K562 (cell line): ENCODE data around the gene SORCS2. TPM values are rescaled to one million over a fixed set of nuclear protein-coding genes. Genes with fewer than 3 reads are reported as not detected.

Experiments
- ATAC-seq: fragments of 200-7000 bp; cut with Tn5 transposase; 3 replicates; pipeline ENCODE4 v1.9.1; 2020; ENCODE audit warnings: moderate library complexity
- BruUV-seq: library from RNA; stranded (reverse); fragments of 400-500 nt; replicated peaks from 2 replicates; lab custom pipeline; 2021; lab: Mats Ljungman, UMichigan
- CTCF ChIA-PET: fragments of 300-600 bp; formaldehyde crosslinking; extraction: SDS; loops from one replicate; lab custom pipeline; 2021; ENCODE audit warnings: low intra/inter-chr PET ratio; lab: Yijun Ruan, JAX
- POLR2A ChIA-PET: fragments of 300-600, 350-650 bp; sonication (Branson Sonifier 250); formaldehyde crosslinking; extraction: SDS; loops from one replicate; lab custom pipeline; 2021; ENCODE audit warnings: antibody characterized with exemption, inconsistent platforms; lab: Yijun Ruan, JAX
- DNase-seq, 4 experiments: peaks; one replicate each; pipeline versions ENCODE4 v3.0.0 to v3.0.0-alpha.2; 2011 to 2018; ENCODE audit warnings: low spot score in 3 of 4, mixed read lengths in 3 of 4; ENCODE audit errors: extremely low read depth in 1 of 4
- FAIRE-seq: peaks from 2 replicates; lab custom pipeline; 2011; peaks lifted over from hg19 to GRCh38; lab: Jason Lieb, UNC
- H2AFZ ChIP-seq: 2 replicates; pipeline ENCODE4 v1.6.0; 2011; ENCODE audit warnings: low read depth, low read length, control low read depth, inconsistent platforms
- H3K27ac ChIP-seq: fragments of 200-600 bp; 3 replicates; pipeline ENCODE4 v1.8.0; 2011; ENCODE audit warnings: low read depth, mild to moderate bottlenecking, control low read depth, inconsistent platforms, low read length, moderate library complexity, mixed read lengths; ENCODE audit errors: extremely low read depth
- H3K27me3 ChIP-seq, 2 experiments: fragments of 300-600 bp in 1 of 2; 2 replicates in 1 of 2; 3 replicates in 1 of 2; pipeline versions ENCODE4 v1.6.0 to v1.8.0; 2011; ENCODE audit warnings: inconsistent platforms in 2 of 2, low read length in 2 of 2, mild to moderate bottlenecking in 1 of 2, mixed read lengths in 1 of 2, moderate library complexity in 1 of 2; ENCODE audit not compliant: control insufficient read depth in 2 of 2, insufficient read depth in 2 of 2
- H3K36me3 ChIP-seq: fragments of 300-600 bp; 3 replicates; pipeline ENCODE4 v1.8.0; 2011; ENCODE audit warnings: mild to moderate bottlenecking, low read length, inconsistent platforms; ENCODE audit not compliant: control insufficient read depth, insufficient read depth
- H3K4me1 ChIP-seq, 2 experiments: fragments of 200-600 bp in 1 of 2; replicated peaks in 1 of 2; 2 replicates in 1 of 2; 3 replicates in 1 of 2; pipeline versions ENCODE4 v1.5.1 to v1.8.0; 2011; ENCODE audit warnings: inconsistent platforms in 2 of 2, low read length in 2 of 2, mild to moderate bottlenecking in 1 of 2, mixed read lengths in 1 of 2, moderate library complexity in 1 of 2; ENCODE audit not compliant: control insufficient read depth in 2 of 2, insufficient read depth in 2 of 2
- H3K4me2 ChIP-seq: 2 replicates; pipeline ENCODE4 v1.6.1; 2011; ENCODE audit warnings: low read length, control low read depth, inconsistent platforms, mixed read lengths; ENCODE audit not compliant: insufficient read depth
- H3K4me3 ChIP-seq: fragments of 200-600 bp; sonication (generic), shearing (Covaris generic); 2 replicates; pipeline ENCODE4 v1.5.1; 2016; ENCODE audit warnings: control low read depth, inconsistent platforms
- H3K79me2 ChIP-seq: fragments of 200-600 bp; 3 replicates; pipeline ENCODE4 v1.8.0; 2011; ENCODE audit warnings: low read length, inconsistent platforms; ENCODE audit not compliant: control insufficient read depth, insufficient read depth
- H3K9ac ChIP-seq, 2 experiments: 2 replicates each; pipeline versions ENCODE4 v1.6.0 to v1.6.1; 2011; ENCODE audit warnings: low read depth in 2 of 2, low read length in 2 of 2, control low read depth in 1 of 2, inconsistent platforms in 1 of 2, mild to moderate bottlenecking in 1 of 2, mixed read lengths in 1 of 2; ENCODE audit not compliant: insufficient read depth in 1 of 2
- H3K9me1 ChIP-seq: one replicate; pipeline ENCODE4 v1.6.0; 2011; ENCODE audit warnings: inconsistent platforms, mild to moderate bottlenecking, low read length, moderate library complexity; ENCODE audit not compliant: control insufficient read depth, insufficient read depth
- H3K9me3 ChIP-seq: replicated peaks from 2 replicates; pipeline ENCODE4 v1.5.1; 2011; ENCODE audit warnings: low read depth, low read length, inconsistent platforms; ENCODE audit not compliant: control insufficient read depth, insufficient read depth
- H4K20me1 ChIP-seq: replicated peaks from 2 replicates; pipeline ENCODE4 v1.6.1; 2011; ENCODE audit warnings: low read length, inconsistent platforms, mixed read lengths; ENCODE audit not compliant: control insufficient read depth, insufficient read depth
- ELF4 ChIP-seq: fragments of 450-650 bp; formaldehyde crosslinking; IDR thresholded peaks from 2 replicates; pipeline ENCODE4 v1.4.0; 2022; ENCODE audit warnings: missing genetic modification characterization
- ESRRA ChIP-seq: fragments of 450-650 bp; IDR thresholded peaks from 2 replicates; pipeline ENCODE4 v1.6.1; 2014; ENCODE audit warnings: low read depth, mild to moderate bottlenecking, moderate library complexity, borderline replicate concordance
- KLF1 ChIP-seq: fragments of 450-650 bp; IDR thresholded peaks from 2 replicates; pipeline ENCODE4 v1.6.1; 2016; ENCODE audit warnings: missing genetic modification characterization, missing compliant biosample characterization
- MCM7 ChIP-seq, 2 experiments: fragments of 450-650 bp; IDR thresholded peaks; 2 replicates each; pipeline ENCODE4 v1.6.1; 2016 to 2018
- MEF2A ChIP-seq: IDR thresholded peaks from 2 replicates; pipeline ENCODE4 v1.6.1; 2011; ENCODE audit warnings: low read depth, mild to moderate bottlenecking, low read length, moderate library complexity; ENCODE audit not compliant: control insufficient read depth
- MEIS2 ChIP-seq: fragments of 450-650 bp; IDR thresholded peaks from 2 replicates; pipeline ENCODE4 v1.6.1; 2014; ENCODE audit warnings: mild to moderate bottlenecking; ENCODE audit not compliant: partially characterized antibody
- NFIX ChIP-seq: fragments of 250-450 bp; sonication (Bioruptor Pico); IDR thresholded peaks from 2 replicates; pipeline ENCODE4 v1.4.0; 2020; ENCODE audit warnings: low read depth, mild to moderate bottlenecking, moderate library complexity
- SRF ChIP-seq, 2 experiments: fragments of 250-450, 450-650 bp in 1 of 2; sonication (Bioruptor Pico) in 1 of 2; sonication (generic) in 1 of 2; formaldehyde crosslinking; IDR thresholded peaks; 2 replicates each; pipeline versions ENCODE4 v1.5.0 to v1.5.1; 2020 to 2022; ENCODE audit warnings: mild to moderate bottlenecking in 1 of 2, missing genetic modification reagents in 1 of 2
- TCF7 ChIP-seq: sonication (generic); IDR thresholded peaks from 2 replicates; pipeline ENCODE4 v1.6.1; 2016; ENCODE audit warnings: antibody characterized with exemption, borderline replicate concordance
- TRIM24 ChIP-seq, 2 experiments: fragments of 450-650 bp; IDR thresholded peaks; 2 replicates each; pipeline ENCODE4 v1.6.1; 2016
- WHSC1 ChIP-seq: IDR thresholded peaks from one replicate; pipeline ENCODE4 v1.6.1; 2012; ENCODE audit warnings: low read length, control low read depth, inconsistent platforms
- ZNF778 ChIP-seq: fragments of 450-650 bp; formaldehyde crosslinking; IDR thresholded peaks from 2 replicates; pipeline ENCODE4 v1.4.0; 2020; ENCODE audit warnings: mild to moderate bottlenecking, moderate library complexity
- WGBS: fragments of 100-300 bp; shearing (Covaris generic); methylation state at CpG from one replicate; pipeline ENCODE4 v1.1.6; 2016; ENCODE audit warnings: low coverage, mixed read lengths; ENCODE audit not compliant: insufficient coverage; ENCODE audit errors: missing lambda C conversion rate; 5-methylcytosine and 5-hydroxymethylcytosine counted together
- in situ Hi-C: fragments of 300-500 bp; cut with MboI; formaldehyde crosslinking; loops from 4 replicates; pipeline ENCODE4 v1.15.0; 2018; ENCODE audit warnings: inconsistent platforms, mixed read lengths
- intact Hi-C: fragments of 100-400 bp; cut with micrococcal nuclease; formaldehyde crosslinking; loops from 2 replicates; pipeline ENCODE4 v1.14.2; 2022
- polyA plus RNA-seq, 8 experiments: library from polyadenylated mRNA; depleted of rRNA in 4 of 8; stranded (reverse) in 5 of 8; unstranded in 3 of 8; fragments of >200 nt; fragmentation: Nextera tagmentation in 2 of 8; fragmentation: Illumina TruSeq in 1 of 8; extraction: Ambion mirVana in 2 of 8; extraction: Trizol in 1 of 8; gene quantifications; 2 replicates each; pipeline versions ENCODE4 v1.2.1 to v1.2.3, GENCODE V29; 2011 to 2014; ENCODE audit warnings: inconsistent platforms in 1 of 8, missing spikeins in 1 of 8
- total RNA-seq, 7 experiments: library from RNA; depleted of rRNA in 6 of 7; stranded (reverse); fragments of >200 nt in 6 of 7; fragmentation: Illumina TruSeq in 2 of 7; extraction: Trizol in 2 of 7; gene quantifications; 2 replicates each; pipeline versions ENCODE4 v1.2.1 to v1.2.3, GENCODE V29; 2011 to 2021; ENCODE audit warnings: low replicate concordance in 1 of 7
- TF ChIP-seq, protein P1 (sequence below): fragments of 450-650 bp; formaldehyde crosslinking; IDR thresholded peaks from 2 replicates; pipeline ENCODE4 v1.4.0; 2020; ENCODE audit warnings: mild to moderate bottlenecking, moderate library complexity
- TF ChIP-seq, protein P2 (sequence below): fragments of 450-650 bp; formaldehyde crosslinking; IDR thresholded peaks from 2 replicates; pipeline ENCODE4 v1.4.0; 2020; ENCODE audit warnings: mild to moderate bottlenecking, mixed read lengths
- TF ChIP-seq, protein P3 (sequence below): fragments of 250-450 bp; sonication (Bioruptor Pico); IDR thresholded peaks from 2 replicates; pipeline ENCODE4 v1.5.0; 2021; ENCODE audit warnings: mild to moderate bottlenecking, borderline replicate concordance

Gene SORCS2
- total and polyA plus RNA-seq, 9 of the 15 experiments (the other 6 are each of a cell fraction or from before 2014, with no cell fraction given): not detected

DNA sequence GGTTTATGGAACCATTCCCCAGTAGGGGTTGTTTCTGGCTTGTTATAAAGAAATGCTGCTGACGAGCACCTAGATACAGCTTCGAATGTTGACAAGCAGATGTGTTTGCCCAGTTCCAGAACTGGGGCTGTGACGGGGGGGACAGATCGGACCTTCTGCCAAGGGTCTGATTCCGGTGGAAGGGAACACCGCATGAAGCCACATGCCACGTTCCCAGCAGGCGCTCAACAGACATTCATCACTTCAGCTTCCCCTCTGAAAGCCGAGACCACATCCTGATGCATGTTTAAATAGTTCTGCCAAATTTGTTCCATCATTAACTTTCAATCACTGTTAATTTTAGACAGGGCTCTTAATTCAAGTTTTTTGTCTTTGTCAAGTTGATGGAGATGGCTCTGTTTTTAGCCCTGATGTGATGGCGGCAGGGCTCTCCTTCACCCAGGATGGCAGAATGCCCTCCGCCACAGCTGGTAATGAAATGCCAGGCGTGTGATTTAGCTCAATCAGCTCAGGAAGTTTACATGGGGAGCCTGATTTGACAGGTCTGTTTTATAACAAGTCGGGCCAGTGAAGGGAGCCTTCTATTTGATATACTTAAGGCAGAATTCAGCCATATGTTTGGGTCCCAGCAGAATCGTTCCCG lies 185.0 kb downstream of the SORCS2 start:
- Histone ChIP-seq H3K9ac (no peak overlapping the region), H4K20me1 (0 out of 2 replicates have a peak, but pooled peaks cover 5% of the 10 kb centered on the region), H3K9me1 (no peaks in the 10 kb centered on the region), H3K4me3 (no peak overlapping the region), H3K4me2 (no peak overlapping the region), H3K4me1 (no peaks in the 10 kb centered on the region), H3K36me3 (no peaks in the 10 kb centered on the region), H3K9me3 (no peaks in the 10 kb centered on the region), H3K27ac (no peak overlapping the region), H3K79me2 (no peaks in the 10 kb centered on the region), H3K27me3 (peaks cover 9 to 53% of the 10 kb centered on the region in 2 experiments), H2AFZ (no peak overlapping the region)
- in situ Hi-C loops (no loop called here), intact Hi-C loops (no loop called here)
- BruUV-seq: no TSS peak
- TF ChIP-seq MCM7 (IDR thresholded peaks at IDR 0.05): no peak
- no peak for TF ChIP-seq WHSC1
- TF ChIP-seq ELF4 (CRISPR knock-in tag): no peak
- no peak for TF ChIP-seq MEF2A
- no peak for TF ChIP-seq ESRRA
- TF ChIP-seq, protein P1, sequence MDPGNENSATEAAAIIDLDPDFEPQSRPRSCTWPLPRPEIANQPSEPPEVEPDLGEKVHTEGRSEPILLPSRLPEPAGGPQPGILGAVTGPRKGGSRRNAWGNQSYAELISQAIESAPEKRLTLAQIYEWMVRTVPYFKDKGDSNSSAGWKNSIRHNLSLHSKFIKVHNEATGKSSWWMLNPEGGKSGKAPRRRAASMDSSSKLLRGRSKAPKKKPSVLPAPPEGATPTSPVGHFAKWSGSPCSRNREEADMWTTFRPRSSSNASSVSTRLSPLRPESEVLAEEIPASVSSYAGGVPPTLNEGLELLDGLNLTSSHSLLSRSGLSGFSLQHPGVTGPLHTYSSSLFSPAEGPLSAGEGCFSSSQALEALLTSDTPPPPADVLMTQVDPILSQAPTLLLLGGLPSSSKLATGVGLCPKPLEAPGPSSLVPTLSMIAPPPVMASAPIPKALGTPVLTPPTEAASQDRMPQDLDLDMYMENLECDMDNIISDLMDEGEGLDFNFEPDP (CRISPR knock-in tag): no peak
- TF ChIP-seq, protein P2, sequence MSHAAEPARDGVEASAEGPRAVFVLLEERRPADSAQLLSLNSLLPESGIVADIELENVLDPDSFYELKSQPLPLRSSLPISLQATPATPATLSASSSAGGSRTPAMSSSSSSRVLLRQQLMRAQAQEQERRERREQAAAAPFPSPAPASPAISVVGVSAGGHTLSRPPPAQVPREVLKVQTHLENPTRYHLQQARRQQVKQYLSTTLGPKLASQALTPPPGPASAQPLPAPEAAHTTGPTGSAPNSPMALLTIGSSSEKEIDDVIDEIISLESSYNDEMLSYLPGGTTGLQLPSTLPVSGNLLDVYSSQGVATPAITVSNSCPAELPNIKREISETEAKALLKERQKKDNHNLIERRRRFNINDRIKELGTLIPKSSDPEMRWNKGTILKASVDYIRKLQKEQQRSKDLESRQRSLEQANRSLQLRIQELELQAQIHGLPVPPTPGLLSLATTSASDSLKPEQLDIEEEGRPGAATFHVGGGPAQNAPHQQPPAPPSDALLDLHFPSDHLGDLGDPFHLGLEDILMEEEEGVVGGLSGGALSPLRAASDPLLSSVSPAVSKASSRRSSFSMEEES (CRISPR knock-in tag): no peak
- TF ChIP-seq KLF1 (tag): no peak
- TF ChIP-seq TCF7: no peak
- TF ChIP-seq ZNF778: no peak
- TF ChIP-seq MEIS2: no peak
- TF ChIP-seq SRF (CRISPR knock-in tag; IDR thresholded peaks at IDR 0.05): no peak
- no peak for TF ChIP-seq NFIX (CRISPR knock-in tag)
- TF ChIP-seq TRIM24 (IDR thresholded peaks at IDR 0.05): no peak
- TF ChIP-seq, protein P3, sequence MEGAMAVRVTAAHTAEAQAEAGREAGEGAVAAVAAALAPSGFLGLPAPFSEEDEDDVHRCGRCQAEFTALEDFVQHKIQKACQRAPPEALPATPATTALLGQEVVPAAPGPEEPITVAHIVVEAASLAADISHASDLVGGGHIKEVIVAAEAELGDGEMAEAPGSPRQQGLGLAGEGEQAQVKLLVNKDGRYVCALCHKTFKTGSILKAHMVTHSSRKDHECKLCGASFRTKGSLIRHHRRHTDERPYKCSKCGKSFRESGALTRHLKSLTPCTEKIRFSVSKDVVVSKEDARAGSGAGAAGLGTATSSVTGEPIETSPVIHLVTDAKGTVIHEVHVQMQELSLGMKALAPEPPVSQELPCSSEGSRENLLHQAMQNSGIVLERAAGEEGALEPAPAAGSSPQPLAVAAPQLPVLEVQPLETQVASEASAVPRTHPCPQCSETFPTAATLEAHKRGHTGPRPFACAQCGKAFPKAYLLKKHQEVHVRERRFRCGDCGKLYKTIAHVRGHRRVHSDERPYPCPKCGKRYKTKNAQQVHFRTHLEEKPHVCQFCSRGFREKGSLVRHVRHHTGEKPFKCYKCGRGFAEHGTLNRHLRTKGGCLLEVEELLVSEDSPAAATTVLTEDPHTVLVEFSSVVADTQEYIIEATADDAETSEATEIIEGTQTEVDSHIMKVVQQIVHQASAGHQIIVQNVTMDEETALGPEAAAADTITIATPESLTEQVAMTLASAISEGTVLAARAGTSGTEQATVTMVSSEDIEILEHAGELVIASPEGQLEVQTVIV (CRISPR knock-in tag): no peak
- DNase-seq (no peak), ATAC-seq (no peak), FAIRE-seq (no peak)
- POLR2A ChIA-PET: interaction anchor here (0.6 kb wide), 1 partner anchor 1325 kb away, joined by 4 read pairs; no protein-coding TSS in a partner anchor
- under 1% methylated on average over 15 of the region's 15 CpGs for whole genome bisulfite sequencing
- CTCF ChIA-PET: no interaction called here
